HepG2 (cell line): ENCODE measurements around the gene SYNE1. TPM values are rescaled to one million over a fixed set of nuclear protein-coding genes. Genes with fewer than 3 reads are reported as not detected.

ENCODE experiments used
- ATAC-seq: fragments of 200-7000 bp; cut with Tn5 transposase; 3 replicates; pipeline ENCODE4 v1.9.1; 2020; ENCODE audit warnings: mild to moderate bottlenecking, moderate library complexity
- BruUV-seq: library from RNA; stranded (reverse); fragments of 400-500 nt; replicated peaks from 2 replicates; lab custom pipeline; 2021; lab: Mats Ljungman, UMichigan
- CTCF ChIA-PET: fragments of 300-600 bp; formaldehyde crosslinking; extraction: SDS; loops from one replicate; lab custom pipeline; 2021; ENCODE audit warnings: low total read pairs, inconsistent platforms, low intra/inter-chr PET ratio; lab: Yijun Ruan, JAX
- POLR2A ChIA-PET: fragments of 350-600 bp; sonication (Branson Sonifier 250); formaldehyde crosslinking; loops from one replicate; lab custom pipeline; 2020; ENCODE audit warnings: antibody characterized with exemption, inconsistent platforms; lab: Yijun Ruan, JAX
- DNase-seq: peaks from one replicate; pipeline ENCODE4 v3.0.0-alpha.2; 2015; ENCODE audit warnings: low spot score
- FAIRE-seq: peaks from 3 replicates; lab custom pipeline; 2011; peaks lifted over from hg19 to GRCh38; lab: Jason Lieb, UNC
- H2AFZ ChIP-seq: one replicate; pipeline ENCODE4 v1.6.1; 2011; ENCODE audit warnings: low read length, inconsistent platforms
- H3K27ac ChIP-seq: fragments of 300-600 bp; 3 replicates; pipeline ENCODE4 v1.8.0; 2011; ENCODE audit warnings: mixed run types, mild to moderate bottlenecking, mixed read lengths, low read length, inconsistent platforms; ENCODE audit not compliant: insufficient read depth; ENCODE audit errors: extremely low read length
- H3K27me3 ChIP-seq, 2 experiments: fragments of 200-600 bp in 1 of 2; 2 replicates in 1 of 2; 3 replicates in 1 of 2; pipeline versions ENCODE4 v1.6.0 to v1.8.0; 2011; ENCODE audit warnings: low read length in 2 of 2, mild to moderate bottlenecking in 2 of 2, moderate library complexity in 2 of 2, inconsistent platforms in 1 of 2; ENCODE audit not compliant: insufficient read depth in 2 of 2, control insufficient read depth in 1 of 2
- H3K36me3 ChIP-seq, 2 experiments: fragments of 200-600 bp in 1 of 2; replicated peaks in 1 of 2; 2 replicates in 1 of 2; 3 replicates in 1 of 2; pipeline versions ENCODE4 v1.5.1 to v1.8.0; 2011; ENCODE audit warnings: low read length in 2 of 2, inconsistent platforms in 1 of 2; ENCODE audit not compliant: insufficient read depth in 2 of 2, control insufficient read depth in 1 of 2
- H3K4me1 ChIP-seq: 2 replicates; pipeline ENCODE4 v1.5.1; 2012; ENCODE audit warnings: low read length, inconsistent platforms; ENCODE audit not compliant: insufficient read depth
- H3K4me2 ChIP-seq: 2 replicates; pipeline ENCODE4 v1.6.0; 2011; ENCODE audit warnings: low read depth, low read length, inconsistent platforms
- H3K4me3 ChIP-seq, 3 experiments: fragments of 200-600 bp in 1 of 3; sonication (generic), shearing (Covaris generic) in 1 of 3; replicated peaks in 1 of 3; 2 replicates each; pipeline ENCODE4 v1.5.1; 2011 to 2016; ENCODE audit warnings: low read length in 3 of 3, inconsistent platforms in 2 of 3, low read depth in 2 of 3, mild to moderate bottlenecking in 2 of 3, control low read depth in 1 of 3, mixed read lengths in 1 of 3; ENCODE audit not compliant: insufficient read depth in 1 of 3
- H3K79me2 ChIP-seq: one replicate; pipeline ENCODE4 v1.6.1; 2011; ENCODE audit warnings: low read length, inconsistent platforms; ENCODE audit not compliant: insufficient read depth
- H3K9ac ChIP-seq: 2 replicates; pipeline ENCODE4 v1.6.0; 2011; ENCODE audit warnings: mild to moderate bottlenecking, low read depth, low read length, inconsistent platforms; ENCODE audit not compliant: insufficient read depth
- H3K9me3 ChIP-seq: 2 replicates; pipeline ENCODE4 v1.5.1; 2012; ENCODE audit warnings: mild to moderate bottlenecking, low read length
- H4K20me1 ChIP-seq: 2 replicates; pipeline ENCODE4 v1.6.0; 2011; ENCODE audit warnings: inconsistent platforms, mild to moderate bottlenecking, low read length, moderate library complexity; ENCODE audit not compliant: insufficient read depth
- CREB3 ChIP-seq: sonication (generic); formaldehyde crosslinking; IDR thresholded peaks from 2 replicates; pipeline ENCODE4 v1.5.0; 2020; ENCODE audit warnings: missing genetic modification reagents
- EEA1 ChIP-seq: sonication (generic); formaldehyde crosslinking; IDR thresholded peaks from 2 replicates; pipeline ENCODE4 v1.5.1; 2020; ENCODE audit warnings: mild to moderate bottlenecking, missing genetic modification reagents, borderline replicate concordance
- GABPB1 ChIP-seq: IDR thresholded peaks from 2 replicates; pipeline ENCODE4 v1.6.1; 2016; ENCODE audit warnings: mild to moderate bottlenecking, missing genetic modification reagents, moderate library complexity, missing compliant biosample characterization
- LCORL ChIP-seq, 2 experiments: fragments of 450-650 bp in 1 of 2; sonication (generic) in 1 of 2; formaldehyde crosslinking in 1 of 2; IDR thresholded peaks; 2 replicates each; pipeline versions ENCODE4 v1.5.0 to v1.6.1; 2017 to 2020; ENCODE audit warnings: antibody characterized with exemption in 1 of 2, missing genetic modification reagents in 1 of 2
- MAX ChIP-seq: IDR thresholded peaks from 2 replicates; pipeline ENCODE4 v1.6.1; 2012; ENCODE audit warnings: inconsistent platforms
- NAIF1 ChIP-seq: sonication (generic); formaldehyde crosslinking; IDR thresholded peaks from 2 replicates; pipeline ENCODE4 v1.5.0; 2020; ENCODE audit warnings: mild to moderate bottlenecking, missing genetic modification reagents, borderline replicate concordance
- RAD51 ChIP-seq: fragments of 450-650 bp; IDR thresholded peaks from 2 replicates; pipeline ENCODE4 v1.6.1; 2016; ENCODE audit warnings: borderline replicate concordance
- SETDB1 ChIP-seq: sonication (generic); formaldehyde crosslinking; IDR thresholded peaks from 2 replicates; pipeline ENCODE4 v1.5.1; 2020; ENCODE audit warnings: missing genetic modification reagents, mild to moderate bottlenecking, borderline replicate concordance
- SYNCRIP ChIP-seq: fragments of 200-400 bp; formaldehyde crosslinking; IDR thresholded peaks from 2 replicates; pipeline ENCODE4 v1.6.1; 2018; ENCODE audit warnings: mild to moderate bottlenecking, low read depth, low read length; ENCODE audit not compliant: insufficient read depth
- TEAD3 ChIP-seq: optimal IDR thresholded peaks from 2 replicates; pipeline ENCODE3; 2016; ENCODE audit warnings: borderline replicate concordance
- THAP11 ChIP-seq: IDR thresholded peaks from 2 replicates; pipeline ENCODE4 v1.6.1; 2016; ENCODE audit warnings: missing biosample characterization, missing genetic modification reagents
- ZNF121 ChIP-seq: sonication (generic); formaldehyde crosslinking; IDR thresholded peaks from 2 replicates; pipeline ENCODE4 v1.5.0; 2020; ENCODE audit warnings: mild to moderate bottlenecking, missing genetic modification reagents
- ZNF256 ChIP-seq: sonication (generic); formaldehyde crosslinking; conservative IDR thresholded peaks from 2 replicates; pipeline ENCODE4 v1.4.0; 2020; ENCODE audit warnings: missing genetic modification reagents
- ZNF317 ChIP-seq: sonication (generic); formaldehyde crosslinking; IDR thresholded peaks from 2 replicates; pipeline ENCODE4 v1.5.0; 2020; ENCODE audit warnings: mild to moderate bottlenecking, missing genetic modification reagents
- ZNF709 ChIP-seq: sonication (generic); formaldehyde crosslinking; IDR thresholded peaks from 2 replicates; pipeline ENCODE4 v1.5.0; 2020; ENCODE audit warnings: mild to moderate bottlenecking, missing genetic modification reagents
- WGBS: methylation state at CpG from one replicate; pipeline ENCODE4 v1.1.6; 2017; ENCODE audit warnings: low lambda C conversion rate; 5-methylcytosine and 5-hydroxymethylcytosine counted together
- in situ Hi-C: cut with HindIII; loops from 2 replicates; pipeline ENCODE4 v1.10.0; 2017; ENCODE audit warnings: low pct_unique_long_range_greater_than_20kb; ENCODE audit not compliant: extremely low pct_ligation_motif_present
- intact Hi-C: fragments of 100-400 bp; cut with micrococcal nuclease; formaldehyde crosslinking; loops from one replicate; pipeline ENCODE4 v1.10.0; 2022; ENCODE audit not compliant: unreplicated experiment
- polyA plus RNA-seq, 8 experiments: library from polyadenylated mRNA; depleted of rRNA in 3 of 8; stranded (reverse) in 7 of 8; unstranded in 1 of 8; fragments of >200 nt; fragmentation: Illumina TruSeq in 4 of 8; extraction: Trizol in 4 of 8; gene quantifications; 2 replicates each; pipeline versions ENCODE4 v1.2.1 to v1.2.3, GENCODE V29; 2011 to 2016; ENCODE audit warnings: low read depth in 4 of 8, missing spikeins in 1 of 8, mixed read lengths in 1 of 8; ENCODE audit not compliant: insufficient read depth in 1 of 8
- total RNA-seq, 5 experiments: library from RNA; depleted of rRNA; stranded (reverse); fragments of >200 nt; fragmentation: Illumina TruSeq; extraction: Trizol; gene quantifications; 2 replicates each; pipeline ENCODE4 v1.2.3, GENCODE V29; 2016; ENCODE audit warnings: low read depth in 1 of 5
- TF ChIP-seq, protein P1 (sequence below): sonication (generic); formaldehyde crosslinking; IDR thresholded peaks from 2 replicates; pipeline ENCODE4 v1.5.1; 2020; ENCODE audit warnings: missing genetic modification reagents, mild to moderate bottlenecking, borderline replicate concordance
- TF ChIP-seq, protein P2 (sequence below): sonication (generic); formaldehyde crosslinking; IDR thresholded peaks from 2 replicates; pipeline ENCODE4 v1.4.0; 2020; ENCODE audit warnings: missing genetic modification reagents, borderline replicate concordance

SYNE1 gene
- total and polyA plus RNA-seq, 2 of the 13 experiments (the other 11 are each of a cell fraction or from before 2014, with no cell fraction given), result 5.5 to 15.9 TPM

- no peaks in the 10 kb centered on the region for H3K36me3 ChIP-seq
- intact Hi-C loops, result loop anchor here (1.0 to 2.0 kb wide), 4 partner anchors 12 to 79 kb away; no protein-coding TSS in a partner anchor
- ATAC-seq, result peak; percentile 98
- H3K4me2 ChIP-seq, result peak overlapping the region; percentile 69
- H3K27me3 ChIP-seq, result no peaks in the 10 kb centered on the region; a peak in 1 of 5 replicates
- CTCF ChIA-PET, result interaction anchor here (0.9 to 1.3 kb wide), 2 partner anchors 36 to 37 kb away, joined by 3 to 8 read pairs; no protein-coding TSS in a partner anchor
- FAIRE-seq, result no peak
- H3K4me3 ChIP-seq, result peak overlapping the region; percentile 60 to 78 (median 74)
- H2AFZ ChIP-seq, result peak overlapping the region; percentile 90
- no peaks in the 10 kb centered on the region for H4K20me1 ChIP-seq
- BruUV-seq, result TSS peak; percentile 94
- no peaks in the 10 kb centered on the region for H3K9me3 ChIP-seq
- DNase-seq, result peak; percentile 85
- H3K9ac ChIP-seq, result peak overlapping the region; percentile 70
- H3K27ac ChIP-seq, result peak overlapping the region; percentile 87
- POLR2A ChIA-PET, result interaction anchor here (0.7 to 2.4 kb wide), 13 partner anchors 9 to 864 kb away, joined by 3 to 27 read pairs (median 4); partner anchors contain the start of gene RMND1
- in situ Hi-C loops, result no loop called here
- H3K4me1 ChIP-seq, result peaks cover 41% of the 10 kb centered on the region
- under 1% methylated on average over 22 of the region's 44 CpGs for WGBS
- no peaks in the 10 kb centered on the region for H3K79me2 ChIP-seq
- peak; percentile 51; the same call in 1 of the 2 replicates for TF ChIP-seq EEA1 (CRISPR knock-in tag)
- no peak for TF ChIP-seq SETDB1 (CRISPR knock-in tag)
- TF ChIP-seq MAX, result peak; percentile 71
- TF ChIP-seq, protein P1, sequence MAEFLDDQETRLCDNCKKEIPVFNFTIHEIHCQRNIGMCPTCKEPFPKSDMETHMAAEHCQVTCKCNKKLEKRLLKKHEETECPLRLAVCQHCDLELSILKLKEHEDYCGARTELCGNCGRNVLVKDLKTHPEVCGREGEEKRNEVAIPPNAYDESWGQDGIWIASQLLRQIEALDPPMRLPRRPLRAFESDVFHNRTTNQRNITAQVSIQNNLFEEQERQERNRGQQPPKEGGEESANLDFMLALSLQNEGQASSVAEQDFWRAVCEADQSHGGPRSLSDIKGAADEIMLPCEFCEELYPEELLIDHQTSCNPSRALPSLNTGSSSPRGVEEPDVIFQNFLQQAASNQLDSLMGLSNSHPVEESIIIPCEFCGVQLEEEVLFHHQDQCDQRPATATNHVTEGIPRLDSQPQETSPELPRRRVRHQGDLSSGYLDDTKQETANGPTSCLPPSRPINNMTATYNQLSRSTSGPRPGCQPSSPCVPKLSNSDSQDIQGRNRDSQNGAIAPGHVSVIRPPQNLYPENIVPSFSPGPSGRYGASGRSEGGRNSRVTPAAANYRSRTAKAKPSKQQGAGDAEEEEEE, result no peak; the same call in 1 of the 2 replicates
- peak; percentile 85 for TF ChIP-seq GABPB1 (CRISPR knock-in tag)
- peak; percentile 84; the same call in 1 of the 2 replicates for TF ChIP-seq NAIF1 (CRISPR knock-in tag)
- TF ChIP-seq ZNF256 (CRISPR knock-in tag), result 0 out of 2 replicates have a peak, but pooled peaks have one; percentile 49
- 0 out of 2 replicates have a peak, but pooled peaks have one; percentile 51 for TF ChIP-seq ZNF317
- peak; percentile 79; the same call in 1 of the 2 replicates for TF ChIP-seq ZNF709 (CRISPR knock-in tag)
- no peak for TF ChIP-seq SYNCRIP
- TF ChIP-seq ZNF121 (CRISPR knock-in tag), result peak; percentile 3; the same call in 1 of the 2 replicates
- TF ChIP-seq, protein P2, sequence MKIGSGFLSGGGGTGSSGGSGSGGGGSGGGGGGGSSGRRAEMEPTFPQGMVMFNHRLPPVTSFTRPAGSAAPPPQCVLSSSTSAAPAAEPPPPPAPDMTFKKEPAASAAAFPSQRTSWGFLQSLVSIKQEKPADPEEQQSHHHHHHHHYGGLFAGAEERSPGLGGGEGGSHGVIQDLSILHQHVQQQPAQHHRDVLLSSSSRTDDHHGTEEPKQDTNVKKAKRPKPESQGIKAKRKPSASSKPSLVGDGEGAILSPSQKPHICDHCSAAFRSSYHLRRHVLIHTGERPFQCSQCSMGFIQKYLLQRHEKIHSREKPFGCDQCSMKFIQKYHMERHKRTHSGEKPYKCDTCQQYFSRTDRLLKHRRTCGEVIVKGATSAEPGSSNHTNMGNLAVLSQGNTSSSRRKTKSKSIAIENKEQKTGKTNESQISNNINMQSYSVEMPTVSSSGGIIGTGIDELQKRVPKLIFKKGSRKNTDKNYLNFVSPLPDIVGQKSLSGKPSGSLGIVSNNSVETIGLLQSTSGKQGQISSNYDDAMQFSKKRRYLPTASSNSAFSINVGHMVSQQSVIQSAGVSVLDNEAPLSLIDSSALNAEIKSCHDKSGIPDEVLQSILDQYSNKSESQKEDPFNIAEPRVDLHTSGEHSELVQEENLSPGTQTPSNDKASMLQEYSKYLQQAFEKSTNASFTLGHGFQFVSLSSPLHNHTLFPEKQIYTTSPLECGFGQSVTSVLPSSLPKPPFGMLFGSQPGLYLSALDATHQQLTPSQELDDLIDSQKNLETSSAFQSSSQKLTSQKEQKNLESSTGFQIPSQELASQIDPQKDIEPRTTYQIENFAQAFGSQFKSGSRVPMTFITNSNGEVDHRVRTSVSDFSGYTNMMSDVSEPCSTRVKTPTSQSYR (CRISPR knock-in tag), result no peak
- TF ChIP-seq LCORL (IDR thresholded peaks at IDR 0.05), result 0 out of 2 replicates have a peak, but pooled peaks have one; percentile 9
- TF ChIP-seq LCORL (CRISPR knock-in tag; IDR thresholded peaks at IDR 0.05), result peak; percentile 74; the same call in 1 of the 2 replicates
- TF ChIP-seq CREB3 (CRISPR knock-in tag), result no peak
- TF ChIP-seq TEAD3 (CRISPR knock-in tag), result no peak
- no peak for TF ChIP-seq RAD51
- no peak; the same call in none of the 2 replicates for TF ChIP-seq THAP11 (CRISPR knock-in tag)
Observed at GRCh38 chr6:152301765-152302568, 335.2 kb downstream of the SYNE1 start.
